HG03095 (cell line): ENCODE data around the gene CD82.

Experiments used
- ATAC-seq: cut with Tn5 transposase; IDR thresholded peaks from one replicate; pipeline ENCODE4 v1.9.1; 2021; ENCODE audit warnings: moderate library complexity; ENCODE audit not compliant: unreplicated experiment

The CD82 gene

GRCh38 chr11:44565211-44565952 is at the start of gene CD82:
Gene CD82, plus strand, starts transcription at chr11:44565663. Its CDS starts 29,000 bp downstream, at chr11:44594663.
- peak; percentile 76 for ATAC-seq

- ATAC-seq = no peak
These were observed 48.6 kb upstream of the CD82 start for GRCh38 chr11:44516688-44517507.

DNA sequence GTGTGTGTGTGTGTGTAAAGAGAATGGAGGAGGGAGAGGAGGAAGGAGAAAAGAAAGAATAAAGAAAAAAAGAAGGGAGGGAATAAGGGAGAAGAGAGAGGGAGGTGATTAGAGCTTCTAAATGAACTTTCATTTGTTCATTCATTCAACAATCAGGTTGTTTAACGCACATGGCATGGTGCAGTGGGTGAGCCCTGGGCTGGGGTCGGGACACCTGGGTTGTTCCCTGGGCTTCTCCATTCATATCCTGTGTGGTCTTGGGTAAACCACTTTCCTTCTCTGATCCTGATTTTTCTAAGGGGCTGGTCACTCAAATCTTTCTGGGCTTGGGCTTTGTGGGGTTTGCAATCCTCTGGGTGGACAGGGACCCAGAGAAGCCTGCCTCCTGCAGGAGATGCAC is 47.9 kb upstream of the CD82 start:
- ATAC-seq = no peak

GRCh38 chr11:44518968-44519550 is 46.4 kb upstream of the CD82 start:
- no peak for ATAC-seq

- no peak for ATAC-seq
These were observed 45.3 kb upstream of the CD82 start for GRCh38 chr11:44519989-44520737.

DNA sequence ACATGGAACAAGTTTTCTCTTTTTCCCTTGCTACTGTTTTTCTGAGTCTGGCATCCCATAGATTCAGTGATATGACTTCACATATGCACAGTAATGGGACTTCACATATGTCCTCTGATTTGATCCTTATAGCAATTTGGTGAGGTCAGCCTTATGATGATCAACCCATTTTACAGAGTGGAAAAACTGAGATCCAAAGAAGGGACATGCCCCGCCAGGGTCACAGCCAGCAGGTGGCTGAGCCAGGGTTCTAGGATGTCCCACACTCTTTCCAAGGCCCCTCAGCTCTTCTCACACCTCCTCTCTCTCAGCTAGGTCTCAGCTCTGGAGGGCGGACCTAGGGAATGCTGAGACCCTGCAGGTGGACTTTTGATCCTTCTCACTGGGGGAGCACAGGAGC is 44.3 kb upstream of the CD82 start:
- no peak for ATAC-seq

DNA sequence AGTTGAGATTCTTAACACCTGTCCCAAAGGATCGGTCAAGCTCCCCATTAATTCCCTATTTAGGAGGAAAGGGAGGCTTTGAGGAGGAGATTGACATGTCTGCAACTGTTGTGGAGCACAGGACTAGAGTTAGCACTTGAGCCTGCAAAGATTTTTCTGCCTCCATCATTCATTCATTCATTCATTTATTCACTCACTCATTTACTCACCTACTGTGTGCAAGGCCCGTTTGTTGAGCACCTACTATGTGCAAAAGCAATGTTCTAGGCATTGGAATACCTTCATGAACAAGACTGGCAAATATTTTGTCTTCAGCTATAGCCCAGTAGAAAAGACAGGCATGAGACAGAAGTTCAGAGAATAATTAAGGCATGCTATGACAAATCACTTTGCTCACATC is 43.2 kb upstream of the CD82 start:
- ATAC-seq = no peak

DNA sequence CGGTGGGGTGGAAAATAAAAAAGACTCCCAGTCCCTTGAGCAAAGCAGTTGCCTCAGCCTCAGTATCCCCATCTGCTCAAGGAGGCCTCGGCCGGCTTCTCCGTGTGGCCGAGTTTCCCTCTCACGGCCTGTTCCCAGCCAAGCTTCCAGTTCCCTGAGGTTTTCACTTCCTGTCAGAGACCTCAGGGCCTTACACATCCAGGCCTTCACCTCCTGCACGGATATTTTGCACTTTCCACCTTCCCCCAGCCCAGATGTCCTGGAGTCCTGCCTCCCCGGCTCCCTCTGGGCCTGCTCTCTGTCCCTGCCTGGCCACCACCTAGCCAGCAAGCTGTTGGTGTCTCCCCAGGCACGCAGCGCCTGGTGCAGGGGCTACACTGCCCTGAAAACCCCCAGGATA is 41.1 kb upstream of the CD82 start:
- ATAC-seq = no peak

DNA sequence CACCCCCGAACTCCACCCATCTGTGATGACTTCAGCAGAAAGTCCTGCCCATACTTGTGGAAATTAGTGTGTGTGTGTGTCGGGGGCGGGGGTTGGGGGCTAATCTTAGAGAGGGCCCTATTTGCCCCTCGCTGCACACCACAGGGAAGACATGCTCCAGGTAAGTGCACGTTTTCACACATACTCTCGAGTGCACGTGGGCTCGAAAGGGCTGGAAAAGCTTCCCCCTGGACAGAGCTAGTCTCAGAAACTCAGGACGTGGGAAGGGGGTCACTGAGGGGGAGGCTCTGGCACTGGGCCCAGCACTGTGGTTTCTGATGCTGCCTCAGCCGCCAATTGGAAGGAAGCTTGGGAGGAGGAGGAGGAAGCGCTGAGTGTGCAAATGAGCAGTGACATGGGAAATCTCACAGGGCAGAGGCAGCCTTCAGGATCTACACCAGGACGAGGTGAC is 40.7 kb upstream of the CD82 start:
- ATAC-seq = no peak

DNA sequence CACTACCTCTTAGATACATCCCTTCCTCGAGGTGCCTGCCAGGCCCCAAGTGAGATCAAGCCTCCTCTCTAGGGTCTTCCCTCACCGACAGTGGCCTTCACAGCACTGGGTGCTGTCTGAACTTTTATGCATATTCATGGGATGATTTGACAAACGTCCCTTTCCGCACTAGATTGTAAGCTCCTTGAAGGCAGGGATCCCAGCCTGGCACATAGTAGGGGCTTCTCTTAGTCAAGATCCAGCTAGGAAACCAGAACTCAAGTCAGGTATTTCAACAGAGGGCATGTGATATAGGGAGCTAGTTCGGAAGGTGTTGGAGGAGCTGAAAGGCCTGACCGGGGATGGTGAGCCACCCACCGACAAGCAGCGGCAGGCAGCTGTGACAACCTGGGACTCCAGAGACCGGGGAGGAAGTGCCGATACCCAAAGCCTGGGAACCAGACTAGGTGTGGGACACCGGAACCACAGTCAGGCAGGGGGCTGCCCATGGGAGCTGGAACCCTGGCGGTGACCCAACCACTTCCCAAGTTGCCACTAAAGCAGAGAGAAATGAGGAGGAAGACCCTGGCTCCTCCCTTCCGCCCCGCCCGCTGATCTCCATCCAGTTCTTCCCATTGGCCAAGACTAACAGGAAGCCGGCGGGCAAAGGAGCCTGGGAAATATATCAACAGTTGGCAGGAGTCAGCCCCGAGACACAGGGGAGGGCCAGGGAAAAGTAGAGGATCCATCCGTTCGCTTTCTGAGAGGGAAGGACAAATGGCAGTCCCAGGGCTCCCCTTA is 39.8 kb upstream of the CD82 start:
- no peak for ATAC-seq

DNA sequence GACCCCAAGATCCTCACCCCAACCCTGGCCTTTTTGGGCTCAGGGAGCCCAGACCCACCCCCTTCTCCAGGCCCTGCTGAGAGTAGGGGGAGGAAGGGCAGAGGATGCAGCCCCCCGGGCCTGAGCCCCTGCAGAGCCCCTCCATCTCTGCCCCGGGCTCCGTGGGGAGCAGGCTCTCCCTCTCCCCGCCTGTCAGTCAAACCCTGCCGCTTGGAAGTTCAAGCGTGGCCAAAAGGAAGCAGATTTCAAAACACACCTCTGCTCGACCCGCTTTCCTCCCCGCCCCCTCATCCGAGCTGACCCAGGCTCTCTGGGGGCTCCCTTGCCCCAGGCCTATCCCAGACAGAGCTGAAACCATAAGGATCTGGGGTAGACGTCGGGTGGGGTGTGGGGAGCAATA is 39.0 kb upstream of the CD82 start:
- no peak for ATAC-seq

DNA sequence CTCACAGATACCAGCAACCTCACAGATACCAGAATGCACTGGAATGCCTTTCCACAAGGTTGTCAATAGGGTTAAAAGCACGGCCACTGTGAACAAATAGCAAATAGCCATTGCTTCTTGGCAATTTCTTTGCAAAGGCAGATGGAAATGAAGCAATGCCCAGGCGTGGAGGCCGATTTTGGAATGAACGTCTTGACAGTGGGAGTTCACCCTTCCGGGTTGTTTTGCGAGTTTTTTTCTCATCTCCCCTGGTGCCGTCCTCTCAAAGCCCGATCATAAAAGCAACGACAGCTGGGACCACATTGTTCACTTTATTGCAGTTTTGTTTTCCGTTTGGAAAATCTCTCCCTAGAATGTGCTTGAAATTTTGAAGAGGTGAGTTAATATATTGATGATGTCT is 38.0 kb upstream of the CD82 start:
- ATAC-seq = no peak

DNA sequence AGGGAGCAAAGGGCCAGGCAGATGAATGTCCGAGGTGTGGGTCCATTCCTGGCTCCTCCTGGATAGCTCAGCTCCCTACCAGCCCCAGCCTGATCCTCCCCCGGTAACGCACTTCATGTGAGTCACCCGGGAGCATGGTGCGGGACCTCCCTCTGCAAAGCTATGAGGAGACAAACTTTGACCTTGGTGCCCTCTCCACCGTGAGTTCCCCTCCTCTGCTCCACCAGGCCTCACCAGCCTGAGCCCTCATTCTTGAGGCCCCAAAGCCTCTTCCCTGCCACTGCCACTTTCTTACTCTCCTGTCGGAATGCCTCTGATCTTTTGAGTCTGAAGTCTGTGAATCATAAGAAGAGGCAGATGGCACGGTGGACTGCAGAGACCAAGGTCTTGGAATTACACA is 37.4 kb upstream of the CD82 start:
- no peak for ATAC-seq

DNA sequence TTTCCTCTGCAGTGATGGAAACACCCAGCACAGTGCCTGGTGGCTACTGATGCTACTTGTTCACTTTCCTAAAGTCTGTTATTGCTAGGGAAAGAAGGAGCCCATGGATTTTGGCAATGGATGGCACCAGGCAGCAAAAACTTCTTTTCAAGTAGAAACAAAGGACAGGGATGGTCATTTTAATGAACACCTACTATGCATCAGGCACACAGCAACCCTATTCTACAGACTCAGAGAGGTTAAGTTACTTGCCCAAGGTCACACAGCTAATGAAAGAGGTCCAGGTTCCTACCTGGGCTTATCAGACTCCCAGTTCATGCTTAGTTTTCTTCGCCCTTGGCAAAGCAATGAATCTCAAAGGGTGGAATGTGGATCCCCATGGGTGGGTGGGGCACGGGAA is 36.9 kb upstream of the CD82 start:
- ATAC-seq = no peak

- no peak for ATAC-seq
These were observed 35.5 kb upstream of the CD82 start for GRCh38 chr11:44529895-44530412.

GRCh38 chr11:44530413-44531115 is 34.9 kb upstream of the CD82 start:
- no peak for ATAC-seq

DNA sequence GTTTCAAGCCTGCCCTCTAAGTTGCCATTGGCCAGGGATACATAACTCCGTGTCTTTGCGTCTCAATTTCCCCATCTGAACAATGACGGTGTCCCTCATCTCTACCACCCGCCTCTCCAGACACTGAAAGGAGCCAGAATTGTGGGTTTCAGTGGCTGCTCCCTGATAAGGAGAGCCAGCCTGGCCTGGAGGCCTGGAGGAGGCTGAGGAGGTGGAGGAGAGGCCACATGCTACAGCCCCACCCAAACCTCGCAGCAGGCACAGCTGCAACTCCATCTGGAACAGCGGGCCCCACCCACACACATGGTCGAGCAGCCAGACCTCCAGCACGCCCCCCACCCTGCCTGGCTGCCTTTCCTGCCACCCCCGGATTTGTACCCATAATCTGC is 34.4 kb upstream of the CD82 start:
- ATAC-seq = no peak

- no peak for ATAC-seq
These were observed 33.8 kb upstream of the CD82 start for GRCh38 chr11:44531636-44532035.

DNA sequence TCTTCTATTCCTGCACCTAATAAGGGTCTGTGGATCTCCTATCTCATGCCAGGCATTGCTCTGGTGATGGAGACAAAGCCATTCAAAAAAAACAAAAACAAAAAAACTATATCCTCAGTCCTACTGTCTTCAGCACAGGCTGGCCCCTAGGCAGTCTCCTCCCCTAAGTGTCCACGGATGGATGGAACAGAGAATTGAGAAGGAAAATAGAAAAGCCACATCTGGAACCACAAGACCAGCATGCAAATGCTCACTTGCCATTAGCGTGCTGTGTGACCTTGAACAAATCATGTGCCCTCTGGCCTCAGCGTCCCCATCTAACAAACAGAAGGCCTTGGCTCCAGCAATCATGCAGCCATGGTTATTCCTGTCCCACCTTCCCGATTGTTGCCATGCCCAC is 32.7 kb upstream of the CD82 start:
- peak; percentile 65 for ATAC-seq
